PC-9 (cell line): Measurements from ENCODE around the gene AKR1A1.

Experiments
- CTCF ChIP-seq: fragments of 200-600 bp; sonication (generic); conservative IDR thresholded peaks from 2 replicates; pipeline ENCODE4 v1.6.1; 2017; ENCODE audit warnings: mixed run types, antibody characterized with exemption, mild to moderate bottlenecking, moderate library complexity
- EZH2 ChIP-seq: fragments of 200-600 bp; sonication (generic); IDR thresholded peaks from 2 replicates; pipeline ENCODE4 v1.8.0; 2017; ENCODE audit warnings: antibody characterized with exemption, low read depth

GRCh38 chr1:45569571-45569961 lies 18.9 kb downstream of the AKR1A1 start:
- TF ChIP-seq CTCF, result no peak
- TF ChIP-seq EZH2, result no peak
